CD4-positive, alpha-beta T cell (primary cell): ENCODE measurements around the gene SLC22A14. TPM values are rescaled to one million over a fixed set of nuclear protein-coding genes. Genes with fewer than 3 reads are reported as not detected.

Source experiments
- ATAC-seq: fragments of 200-7000 bp; cut with Tn5 transposase; one replicate; pipeline ENCODE4 v1.10.0; 2022; ENCODE audit warnings: mild to moderate bottlenecking; ENCODE audit not compliant: poor library complexity
- CTCF ChIA-PET: fragments of 350-600 bp; sonication (Branson Sonifier 250); formaldehyde crosslinking; loops from one replicate; lab custom pipeline; 2021; ENCODE audit warnings: antibody characterized with exemption, inconsistent platforms; lab: Charles Lee
- POLR2A ChIA-PET: fragments of 350-600 bp; sonication (Branson Sonifier 250); formaldehyde crosslinking; loops from one replicate; lab custom pipeline; 2021; ENCODE audit warnings: antibody characterized with exemption, inconsistent platforms; lab: Charles Lee
- DNase-seq, 14 experiments: peaks; one replicate each; pipeline ENCODE4 v3.0.0-alpha.2; 2013 to 2020; ENCODE audit warnings: mixed read lengths in 2 of 14
- H3K27ac ChIP-seq, 2 donors: one replicate each; pipeline versions ENCODE4 v1.5.1 to v1.7.0; 2013; ENCODE audit warnings: low read length in 2 of 2, low read depth in 1 of 2, mild to moderate bottlenecking in 1 of 2
- H3K27me3 ChIP-seq, 2 experiments: 1 replicate in 1 of 2; 2 replicates in 1 of 2; pipeline versions ENCODE4 v1.6.1 to v1.7.0; 2013; ENCODE audit warnings: low read length in 2 of 2, control low read depth in 1 of 2, mild to moderate bottlenecking in 1 of 2, moderate library complexity in 1 of 2; ENCODE audit not compliant: insufficient read depth in 2 of 2, control insufficient read depth in 1 of 2
- H3K36me3 ChIP-seq: one replicate; pipeline ENCODE4 v1.6.1; 2013; ENCODE audit warnings: low read length, control low read depth; ENCODE audit not compliant: insufficient read depth
- H3K4me1 ChIP-seq: one replicate; pipeline ENCODE4 v1.6.1; 2013; ENCODE audit warnings: low read length, control low read depth; ENCODE audit not compliant: insufficient read depth
- H3K4me3 ChIP-seq: one replicate; pipeline ENCODE4 v1.5.1; 2013; ENCODE audit warnings: mild to moderate bottlenecking, low read length, moderate library complexity
- H3K9me3 ChIP-seq, 2 experiments: 1 replicate in 1 of 2; 2 replicates in 1 of 2; pipeline versions ENCODE4 v1.6.1 to v1.7.0; 2013; ENCODE audit warnings: low read length in 2 of 2, mild to moderate bottlenecking in 2 of 2, control low read depth in 1 of 2, moderate library complexity in 1 of 2; ENCODE audit not compliant: control insufficient read depth in 1 of 2, insufficient read depth in 1 of 2
- H3K27ac Mint-ChIP-seq: one replicate; pipeline ENCODE4 v1.8.0; 2020; ENCODE audit warnings: mixed read lengths
- H3K27me3 Mint-ChIP-seq: one replicate; pipeline ENCODE4 v1.8.0; 2021; ENCODE audit warnings: mixed read lengths
- H3K36me3 Mint-ChIP-seq: one replicate; pipeline ENCODE4 v1.8.0; 2021; ENCODE audit warnings: low read depth, mixed read lengths
- H3K4me1 Mint-ChIP-seq: one replicate; pipeline ENCODE4 v1.8.0; 2021; ENCODE audit warnings: low read depth, mixed read lengths
- H3K4me3 Mint-ChIP-seq: one replicate; pipeline ENCODE4 v1.8.0; 2020; ENCODE audit warnings: mild to moderate bottlenecking, mixed read lengths
- H3K9me3 Mint-ChIP-seq: one replicate; pipeline ENCODE4 v1.8.0; 2020; ENCODE audit warnings: mixed read lengths
- intact Hi-C, 2 experiments: fragments of 100-400 bp; cut with DNase I in 1 of 2; cut with micrococcal nuclease in 1 of 2; formaldehyde crosslinking; loops; one replicate each; pipeline versions ENCODE4 v1.15.1 to v1.9.0; 2023 to 2025; cut with DNase I, micrococcal nuclease
- total RNA-seq, 174 experiments: library from RNA in 2 of 174; stranded (reverse) in 2 of 174; gene quantifications; one replicate each; pipeline ENCODE4 v1.2.3 and lab custom pipeline; 2021 to 2026
- TF ChIP-seq, protein P1 (sequence below): fragments of 200-600 bp; IDR thresholded peaks from one replicate; pipeline ENCODE4 v1.8.0; 2022; ENCODE audit warnings: antibody characterized with exemption, mild to moderate bottlenecking

The SLC22A14 gene
- total RNA-seq, 2 experiments from 2014 or later: 0.11 TPM; not detected in 1

DNA sequence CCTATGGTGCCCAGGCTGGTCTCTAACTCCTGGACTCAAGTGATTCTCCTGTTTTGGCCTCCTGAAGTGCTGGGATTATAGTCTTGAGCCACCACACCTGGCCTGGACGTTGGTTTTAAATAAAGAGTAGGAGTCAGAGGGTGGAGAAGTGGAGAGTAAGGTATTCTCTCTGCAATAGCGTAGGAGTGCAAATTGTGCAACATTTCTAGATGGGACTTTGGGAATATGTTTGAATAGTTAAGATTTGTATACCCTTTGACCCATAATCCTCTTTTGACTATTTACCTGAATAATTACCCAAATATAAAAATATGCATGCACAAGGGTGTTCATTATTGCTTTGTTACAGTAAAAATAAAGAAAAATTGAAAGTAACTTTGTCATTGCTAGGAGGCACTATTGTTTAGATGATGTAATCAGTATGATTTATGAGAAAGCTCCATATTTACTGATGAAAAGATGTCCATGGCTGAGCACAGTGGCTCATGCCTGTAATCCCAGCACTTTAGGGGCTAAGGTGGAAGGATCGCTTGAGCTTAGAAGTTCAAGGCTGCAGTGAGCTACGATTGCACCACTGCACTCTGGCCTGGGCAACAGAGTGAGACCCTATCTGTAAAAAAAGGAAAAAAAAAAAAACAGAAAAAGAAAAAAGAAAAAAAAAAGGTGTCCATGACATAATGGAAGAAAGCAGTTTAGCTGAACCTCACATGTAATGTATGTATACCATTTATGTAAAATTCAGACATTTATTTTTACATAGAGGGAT is 49.3 kb downstream of the SLC22A14 start:
- no peak for DNase-seq
- CTCF ChIA-PET: no interaction called here
- TF ChIP-seq, protein P1, sequence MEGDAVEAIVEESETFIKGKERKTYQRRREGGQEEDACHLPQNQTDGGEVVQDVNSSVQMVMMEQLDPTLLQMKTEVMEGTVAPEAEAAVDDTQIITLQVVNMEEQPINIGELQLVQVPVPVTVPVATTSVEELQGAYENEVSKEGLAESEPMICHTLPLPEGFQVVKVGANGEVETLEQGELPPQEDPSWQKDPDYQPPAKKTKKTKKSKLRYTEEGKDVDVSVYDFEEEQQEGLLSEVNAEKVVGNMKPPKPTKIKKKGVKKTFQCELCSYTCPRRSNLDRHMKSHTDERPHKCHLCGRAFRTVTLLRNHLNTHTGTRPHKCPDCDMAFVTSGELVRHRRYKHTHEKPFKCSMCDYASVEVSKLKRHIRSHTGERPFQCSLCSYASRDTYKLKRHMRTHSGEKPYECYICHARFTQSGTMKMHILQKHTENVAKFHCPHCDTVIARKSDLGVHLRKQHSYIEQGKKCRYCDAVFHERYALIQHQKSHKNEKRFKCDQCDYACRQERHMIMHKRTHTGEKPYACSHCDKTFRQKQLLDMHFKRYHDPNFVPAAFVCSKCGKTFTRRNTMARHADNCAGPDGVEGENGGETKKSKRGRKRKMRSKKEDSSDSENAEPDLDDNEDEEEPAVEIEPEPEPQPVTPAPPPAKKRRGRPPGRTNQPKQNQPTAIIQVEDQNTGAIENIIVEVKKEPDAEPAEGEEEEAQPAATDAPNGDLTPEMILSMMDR: no peak

DNA sequence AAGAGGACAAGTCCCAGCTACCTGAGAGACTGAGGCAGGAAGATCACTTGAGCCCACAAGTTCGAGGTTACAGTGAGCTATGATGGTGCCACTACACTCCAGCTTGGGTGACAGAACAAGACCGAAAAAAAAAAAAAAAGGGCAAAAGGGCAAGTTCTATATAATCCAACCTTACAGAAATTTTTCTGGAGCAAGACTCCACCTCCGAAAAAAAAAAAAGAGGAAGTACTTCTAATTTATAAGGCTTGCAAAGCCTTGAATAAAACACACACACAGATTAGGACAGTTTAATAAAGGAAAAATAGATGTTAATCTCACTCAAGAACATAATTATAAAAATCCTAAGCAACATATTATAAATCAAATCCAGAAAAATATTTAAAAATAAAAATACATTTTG is 50.1 kb downstream of the SLC22A14 start:
- no peaks in the 10 kb centered on the region for H3K9me3 ChIP-seq
- DNase-seq: no peak
- intact Hi-C loops: no loop called here
- TF ChIP-seq, protein P1: no peak
- no peaks in the 10 kb centered on the region for H3K36me3 ChIP-seq
- Mint-ChIP-seq H3K27me3 (no peaks in the 10 kb centered on the region), H3K27ac (no peak overlapping the region), H3K4me3 (no peak overlapping the region), H3K36me3 (no peaks in the 10 kb centered on the region), H3K4me1 (no peaks in the 10 kb centered on the region), H3K9me3 (no peaks in the 10 kb centered on the region)
- no peaks in the 10 kb centered on the region for H3K27me3 ChIP-seq
- H3K27ac ChIP-seq: no peak overlapping the region
- no peaks in the 10 kb centered on the region for H3K4me1 ChIP-seq
- no peak for ATAC-seq
- CTCF ChIA-PET: no interaction called here
- POLR2A ChIA-PET: no interaction called here
- no peak overlapping the region for H3K4me3 ChIP-seq

More for the DNA sequence above, 49.3 kb downstream of the SLC22A14 start:
- no peak overlapping the region for H3K27ac Mint-ChIP-seq
- no peaks in the 10 kb centered on the region for H3K36me3 Mint-ChIP-seq
- H3K4me1 Mint-ChIP-seq: no peaks in the 10 kb centered on the region
- no peaks in the 10 kb centered on the region for H3K27me3 ChIP-seq
- no peak overlapping the region for H3K4me3 Mint-ChIP-seq
- ATAC-seq: no peak
- POLR2A ChIA-PET: no interaction called here
- peaks cover 4% of the 10 kb centered on the region for H3K27me3 Mint-ChIP-seq
- H3K9me3 ChIP-seq: peaks cover 0 to 3% of the 10 kb centered on the region in 2 experiments
- H3K4me3 ChIP-seq: no peak overlapping the region
- intact Hi-C loops: no loop called here
- H3K9me3 Mint-ChIP-seq: no peaks in the 10 kb centered on the region
- no peak overlapping the region for H3K27ac ChIP-seq
- no peaks in the 10 kb centered on the region for H3K36me3 ChIP-seq
- H3K4me1 ChIP-seq: no peaks in the 10 kb centered on the region

DNA sequence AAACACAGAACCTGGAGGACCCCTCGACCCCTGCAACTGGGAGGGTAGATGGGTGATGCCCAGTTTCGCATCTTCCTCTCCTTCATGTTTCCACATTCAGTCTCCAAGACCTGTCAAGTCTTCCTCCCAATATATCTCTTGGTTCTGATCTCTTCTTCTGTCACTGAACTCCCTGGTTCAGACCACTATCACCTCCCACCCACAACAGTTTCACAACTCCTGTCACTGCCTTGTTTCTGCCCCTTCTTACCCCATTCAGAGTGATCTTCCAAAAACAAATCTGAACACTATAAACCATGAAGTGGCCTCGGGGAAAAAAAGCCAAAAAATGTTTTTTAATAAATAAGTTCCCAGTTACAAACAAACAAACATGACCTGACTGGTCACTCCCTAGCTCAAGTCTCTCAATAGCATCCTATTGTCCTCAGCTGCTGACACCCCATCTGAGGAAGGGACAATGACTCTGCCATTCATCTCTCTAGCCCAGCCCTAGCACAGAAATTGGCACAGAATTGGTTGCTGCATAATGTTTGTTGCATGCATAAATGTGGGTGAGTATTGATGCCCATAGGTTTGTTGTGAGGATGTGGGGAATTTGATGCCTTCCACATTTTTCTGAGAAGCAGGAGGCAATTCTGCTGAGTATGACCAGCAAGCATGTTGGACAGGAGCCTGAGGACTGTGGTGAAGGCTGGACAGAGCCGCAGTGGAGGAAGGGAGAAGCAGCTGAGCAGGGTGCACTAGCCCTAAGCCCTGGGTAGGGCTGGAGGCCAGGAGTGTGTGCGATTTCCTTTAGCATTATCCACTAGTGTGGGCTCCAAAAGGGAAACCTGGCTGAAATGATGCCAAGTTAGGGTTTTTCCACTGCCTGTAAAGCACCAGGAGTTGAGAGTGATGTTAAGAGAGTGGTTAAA is 52.3 kb downstream of the SLC22A14 start:
- ChIA-PET POLR2A (no interaction called here), CTCF (interaction anchor here (1.3 kb wide), 1 partner anchor 10 kb away, joined by 4 read pairs; no protein-coding TSS in a partner anchor)
- no peaks in the 10 kb centered on the region for H3K9me3 Mint-ChIP-seq
- intact Hi-C loops: no loop called here
- Histone ChIP-seq H3K27me3 (no peaks in the 10 kb centered on the region), H3K4me3 (no peak overlapping the region), H3K27ac (no peak overlapping the region), H3K4me1 (no peaks in the 10 kb centered on the region), H3K36me3 (no peaks in the 10 kb centered on the region), H3K9me3 (no peaks in the 10 kb centered on the region)
- DNase-seq (no peak), ATAC-seq (no peak)
- no peak overlapping the region for H3K27ac Mint-ChIP-seq
- no peaks in the 10 kb centered on the region for H3K4me1 Mint-ChIP-seq
- no peaks in the 10 kb centered on the region for H3K36me3 Mint-ChIP-seq
- TF ChIP-seq, protein P1: no peak
- H3K4me3 Mint-ChIP-seq: no peak overlapping the region
- H3K27me3 Mint-ChIP-seq: no peaks in the 10 kb centered on the region
